Measurements from ENCODE around the gene CLDND2. TPM values are rescaled to one million over a fixed set of nuclear protein-coding genes. Genes with fewer than 3 reads are reported as not detected.

CLDND2 gene
- total RNA-seq, 1 donor from 2014 or later, result not detected

DNA sequence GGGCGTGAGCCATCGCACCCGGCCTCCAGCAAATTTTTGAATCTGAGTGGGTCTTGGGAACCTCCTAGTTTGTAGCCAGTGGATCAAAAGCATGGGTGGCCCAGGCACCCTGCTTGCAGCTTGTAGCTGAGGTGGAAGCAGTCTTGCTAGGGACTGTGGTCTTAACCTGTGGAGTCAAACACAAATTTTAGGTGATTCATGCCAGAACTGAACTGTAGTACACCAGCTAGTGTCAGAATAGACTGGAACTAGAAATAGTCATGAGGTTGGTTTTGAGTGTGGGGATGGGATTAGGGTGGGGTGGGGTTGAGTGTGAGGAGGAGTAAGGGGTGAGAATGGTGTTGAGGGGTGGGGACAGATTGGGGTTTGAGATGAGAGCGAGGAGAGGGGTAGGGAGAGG is 13.2 kb upstream of the CLDND2 start:
- no peak for DNase-seq (ENCODE audit: low read depth)

GRCh38 chr19:51380379-51380778 is 11.6 kb upstream of the CLDND2 start:
- DNase-seq (ENCODE audit: low read depth), result no peak

GRCh38 chr19:51377422-51377821 is 8.6 kb upstream of the CLDND2 start:
- no peak for DNase-seq (ENCODE audit: low read depth)

DNA sequence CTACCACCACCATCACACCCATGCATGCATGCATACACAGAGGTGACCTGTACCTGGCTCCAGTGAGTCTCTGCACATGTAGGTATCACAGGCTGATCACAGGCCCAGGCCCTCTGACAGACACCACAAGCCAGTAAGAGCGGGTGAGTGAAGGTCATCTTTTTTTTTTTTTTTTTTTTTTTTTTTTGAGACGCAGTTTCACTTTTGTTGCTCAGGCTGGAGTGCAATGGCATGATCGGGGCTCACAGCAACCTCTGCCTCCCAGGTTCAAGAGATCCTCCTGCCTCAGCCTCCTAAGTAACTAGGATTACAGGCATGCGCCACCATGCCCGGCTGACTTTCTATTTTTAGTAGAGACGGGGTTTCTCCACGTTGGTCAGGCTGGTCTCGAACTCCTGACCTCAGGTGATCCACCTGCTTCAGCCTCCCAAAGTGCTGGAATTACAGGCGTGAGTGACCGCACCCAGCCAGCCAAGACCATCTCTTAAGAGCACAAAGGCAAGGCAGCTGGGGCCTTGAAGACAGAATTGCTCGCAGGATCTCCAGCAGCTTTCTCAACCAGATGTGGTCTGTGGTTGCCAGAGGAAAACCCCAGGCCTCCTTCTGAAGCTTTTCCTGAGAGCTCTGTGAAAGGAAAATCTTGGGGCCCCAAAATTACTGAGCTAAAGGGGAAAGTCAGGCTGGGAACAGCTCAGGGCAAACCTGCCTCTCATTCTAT is 6.9 kb upstream of the CLDND2 start:
- DNase-seq (ENCODE audit: low read depth), result no peak

GRCh38 chr19:51372649-51373504 is 4.1 kb upstream of the CLDND2 start, which contains the start of gene NKG7:
Gene NKG7, minus strand, starts transcription at chr19:51372654. Its CDS starts 119 bp downstream, at chr19:51372535.
- no peak for DNase-seq (ENCODE audit: low read depth)

DNA sequence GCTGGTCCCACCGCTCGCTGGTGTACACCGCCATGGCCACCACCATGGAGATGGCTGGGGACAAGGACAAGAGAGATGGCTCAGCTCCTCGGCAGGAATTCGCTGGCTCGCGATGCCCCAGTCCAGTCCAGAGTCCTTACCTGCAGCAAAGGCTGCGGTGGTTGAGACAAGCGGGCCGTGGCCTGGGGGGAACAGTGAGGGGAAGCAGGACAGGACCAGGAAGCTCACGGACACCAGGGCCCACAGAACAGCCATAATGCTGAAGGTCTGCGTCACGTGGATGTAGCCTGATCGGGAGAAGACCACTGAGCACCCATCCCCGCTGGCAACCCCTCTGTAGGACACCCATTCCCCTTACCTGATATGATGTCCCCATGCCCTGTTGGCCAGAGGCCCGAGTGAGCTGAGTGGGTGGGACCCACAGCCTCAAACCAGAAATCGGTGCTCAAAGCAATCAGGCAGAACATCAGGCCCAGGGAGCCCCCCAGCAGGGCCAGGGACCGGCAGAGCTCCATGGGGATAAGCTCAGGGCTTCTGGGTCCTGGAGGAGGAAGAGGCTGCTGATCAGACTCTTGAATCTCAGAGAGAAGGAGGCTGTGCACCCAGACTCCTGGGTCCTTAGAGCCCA is 3.3 kb upstream of the CLDND2 start:
- no peak for DNase-seq (ENCODE audit: low read depth)

- DNase-seq (ENCODE audit: low read depth), result no peak
Measured at GRCh38 chr19:51371186-51371690, 2.4 kb upstream of the CLDND2 start.

DNA sequence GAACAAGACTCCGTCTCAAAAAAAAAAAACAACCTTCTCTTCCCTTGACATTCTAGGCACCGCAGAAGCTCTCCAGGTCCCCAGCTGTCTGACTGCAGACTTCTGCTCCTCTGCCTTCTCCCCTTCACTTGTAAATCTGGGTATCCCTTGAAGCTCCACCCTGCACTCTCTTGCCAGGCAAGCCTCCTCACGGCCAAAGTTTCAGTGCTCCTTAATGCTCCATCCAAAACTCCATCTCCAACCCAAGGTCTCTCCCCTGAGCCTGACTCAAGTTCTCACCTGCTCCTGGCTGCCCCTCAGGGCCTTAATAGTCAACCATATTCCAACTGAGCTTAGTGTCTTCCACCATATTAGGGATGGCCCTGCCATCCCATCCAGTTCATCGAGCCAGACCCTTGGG is 1.4 kb upstream of the CLDND2 start:
- no peak for DNase-seq (ENCODE audit: low read depth)

DNA sequence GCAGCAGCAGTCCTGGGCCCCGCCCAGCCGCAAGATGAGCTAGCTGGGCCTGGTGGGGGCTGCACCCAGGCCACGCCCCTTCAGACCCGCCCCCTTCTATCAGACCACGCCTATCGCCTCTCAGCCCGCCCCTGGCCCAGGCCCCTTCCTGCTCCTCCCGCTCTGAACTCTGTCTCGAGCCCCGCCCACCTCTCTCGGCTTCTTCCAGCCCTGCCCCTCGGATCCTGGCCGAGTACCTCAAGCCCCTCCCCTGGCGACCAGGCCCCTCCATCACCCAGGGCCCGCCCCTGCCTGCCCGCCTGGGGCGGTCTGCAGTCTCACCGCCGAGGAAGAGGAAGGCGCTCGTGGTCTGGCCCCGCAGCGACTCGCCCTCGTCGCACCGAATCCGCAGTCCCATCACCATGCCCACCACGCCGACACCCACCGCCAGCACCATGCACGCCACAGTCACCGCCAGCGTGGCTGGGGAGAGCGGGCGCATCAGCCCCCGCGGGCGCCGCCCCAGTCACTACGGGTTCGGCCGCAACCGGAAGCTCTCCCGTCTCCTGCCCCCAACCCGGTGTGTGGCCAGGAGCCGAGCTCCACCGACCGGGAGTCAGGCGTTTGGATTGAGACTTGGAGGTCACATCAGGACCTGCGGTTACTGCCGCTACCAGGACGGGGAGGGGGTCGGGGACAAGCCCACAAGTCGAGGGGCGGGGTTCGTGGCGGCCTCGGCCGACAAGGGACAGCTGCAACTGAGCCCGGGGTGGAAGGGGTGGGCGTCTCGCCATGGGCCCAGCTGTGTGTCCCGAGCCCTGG is 1.0 kb downstream of the CLDND2 start:
- peak; percentile 88 for DNase-seq (ENCODE audit: low read depth)

- no peak for DNase-seq (ENCODE audit: low read depth)
Measured at GRCh38 chr19:51367255-51367564, 1.6 kb downstream of the CLDND2 start.

DNA sequence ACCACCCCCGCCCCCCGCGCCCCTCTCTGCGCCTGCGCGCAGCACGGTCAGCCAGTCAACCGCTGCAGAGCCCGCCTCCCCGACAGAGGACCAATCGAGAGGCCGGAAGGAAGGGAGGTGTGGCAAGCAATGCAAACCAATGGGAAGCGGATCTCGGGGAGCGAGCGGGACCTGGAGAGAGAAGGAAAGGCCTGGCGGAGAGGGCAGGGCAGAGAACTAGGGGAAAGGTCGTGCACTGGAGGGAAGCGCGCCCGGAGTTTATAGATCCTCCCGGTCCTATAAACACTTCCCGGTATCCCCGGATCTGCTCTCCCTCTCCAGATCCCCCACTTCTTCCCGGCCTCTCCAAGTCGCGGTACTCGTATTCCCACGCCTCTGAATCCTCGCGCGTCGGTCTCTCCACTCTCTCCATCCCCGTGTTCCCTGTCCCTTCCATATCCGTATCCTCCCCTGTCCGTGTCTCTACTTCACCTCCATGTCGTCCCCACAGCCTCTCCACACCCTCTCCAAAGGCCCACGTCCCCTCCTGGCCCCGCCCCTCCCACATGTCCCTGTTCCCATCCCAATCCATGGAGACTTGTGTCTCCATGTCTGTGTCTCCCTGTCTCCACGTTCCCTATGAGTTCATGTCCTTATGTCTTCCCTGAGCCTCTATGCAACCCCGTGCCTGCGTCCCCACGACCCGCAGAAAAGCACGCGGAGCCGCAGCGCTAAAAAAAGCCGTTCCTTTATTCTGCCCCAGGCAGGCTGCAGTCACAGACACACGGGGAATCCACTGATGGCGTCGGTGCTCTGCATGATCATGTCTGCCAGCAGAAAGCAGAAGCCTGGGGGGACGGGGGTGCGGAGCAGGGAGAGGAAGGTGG is 2.2 kb downstream of the CLDND2 start:
- peak; percentile 95 for DNase-seq (ENCODE audit: low read depth)

- no peak for DNase-seq (ENCODE audit: low read depth)
Measured at GRCh38 chr19:51365965-51366388, 2.8 kb downstream of the CLDND2 start, which contains the start of gene ETFB. Gene ETFB, minus strand, starts transcription at chr19:51366388. Its CDS starts 62 bp downstream, at chr19:51366326.

DNA sequence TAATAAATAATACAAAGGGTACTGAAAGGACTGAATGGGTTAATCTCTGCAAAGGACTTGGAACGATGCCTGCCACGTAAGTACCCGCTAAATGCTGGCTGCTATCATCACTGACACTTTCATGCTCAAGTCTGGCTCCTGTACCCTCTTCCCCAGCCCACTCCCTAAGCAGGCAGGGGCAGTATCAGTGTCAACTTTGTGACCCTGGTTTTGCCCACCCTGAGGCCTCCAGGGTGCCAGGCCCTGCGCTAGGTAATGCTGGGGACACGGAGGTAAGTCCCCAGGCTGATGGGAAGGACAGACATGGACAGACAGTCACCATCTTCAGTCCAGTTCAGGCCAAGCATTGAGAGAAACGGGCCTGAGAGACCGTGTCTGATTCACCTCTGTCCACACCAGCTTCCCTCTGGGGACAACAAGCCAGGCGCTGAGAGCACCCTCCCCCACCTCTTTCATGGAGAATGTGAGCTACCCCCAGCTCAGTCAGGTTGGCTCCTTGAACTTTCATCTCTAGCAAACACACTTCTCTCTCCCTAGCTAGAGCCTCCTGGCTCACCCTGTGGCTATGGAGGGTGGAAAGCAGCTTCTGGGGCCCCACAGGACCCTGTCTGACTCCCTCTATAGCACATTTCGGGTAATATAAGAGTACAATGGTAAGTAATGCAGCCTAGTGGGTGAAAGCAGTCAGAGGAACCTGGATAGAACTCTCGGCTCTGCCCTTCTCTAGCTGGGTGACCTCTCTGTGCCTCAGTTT is 3.4 kb downstream of the CLDND2 start:
- peak; percentile 45 for DNase-seq (ENCODE audit: low read depth)

DNA sequence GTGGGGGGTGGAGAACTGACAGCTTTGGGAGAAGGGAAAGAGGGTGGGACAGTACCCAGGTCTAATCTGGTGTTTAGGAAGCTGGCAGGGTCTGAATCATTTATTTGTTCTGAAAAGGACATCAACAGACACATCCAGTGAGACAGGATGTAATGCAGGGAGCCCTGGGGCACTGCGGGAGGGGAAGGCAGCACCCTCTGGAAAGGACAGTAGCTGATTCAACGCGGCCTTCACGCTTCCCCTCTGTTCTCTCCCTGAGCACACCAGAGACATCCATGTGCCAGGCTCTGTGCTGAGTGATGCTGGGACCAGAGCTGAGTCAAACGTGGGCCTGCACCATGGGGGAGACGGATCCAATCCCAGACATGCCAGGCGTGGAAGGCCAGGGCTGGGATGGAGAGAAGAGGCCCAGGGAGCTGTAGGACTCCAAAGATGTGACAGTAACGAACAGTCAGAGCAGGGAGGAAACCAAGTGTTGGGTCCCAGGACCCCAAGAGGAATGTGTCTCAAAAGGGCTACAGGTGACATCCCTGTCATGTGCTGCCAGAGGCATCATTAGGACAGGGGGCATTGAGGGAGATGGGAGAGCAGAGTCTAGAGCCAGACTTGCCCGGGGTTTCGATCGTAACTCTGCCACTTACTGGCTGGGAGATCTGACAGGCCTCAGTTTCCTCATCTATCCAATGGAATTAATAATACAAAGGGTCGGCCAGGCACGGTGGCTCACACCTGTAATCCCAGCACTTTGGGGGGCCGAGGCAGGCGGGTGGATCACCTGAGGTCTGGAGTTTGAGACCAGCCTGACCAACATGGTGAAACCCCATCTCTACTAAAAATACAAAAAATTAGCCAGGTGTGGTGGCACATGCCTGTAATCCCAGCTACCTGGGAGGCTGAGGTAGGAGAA is 4.3 kb downstream of the CLDND2 start:
- DNase-seq (ENCODE audit: low read depth), result no peak

DNA sequence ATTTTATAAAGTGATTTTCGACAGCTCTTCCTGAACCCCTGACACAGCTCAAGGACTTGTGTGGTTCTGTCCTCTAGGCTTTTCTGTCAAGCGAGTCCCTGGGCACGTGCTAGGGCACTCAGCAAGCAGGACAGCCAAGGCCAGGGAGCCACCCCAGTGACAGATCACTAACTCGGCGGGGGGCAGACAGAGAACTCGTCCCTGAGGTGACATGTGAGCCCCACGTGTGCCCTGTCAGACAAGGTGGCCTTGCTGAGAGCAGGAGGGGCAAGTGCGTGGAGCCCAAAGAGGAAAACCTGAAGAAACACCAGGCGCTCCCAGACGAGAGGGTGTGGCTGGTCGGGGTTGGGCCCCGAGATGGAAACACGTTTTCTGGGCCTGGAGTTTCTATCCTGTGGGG is 7.6 kb downstream of the CLDND2 start:
- DNase-seq (ENCODE audit: low read depth), result no peak

- peak; percentile 43 for DNase-seq (ENCODE audit: low read depth)
Measured at GRCh38 chr19:51359294-51359693, 9.5 kb downstream of the CLDND2 start.

- DNase-seq (ENCODE audit: low read depth), result no peak
Measured at GRCh38 chr19:51357952-51358351, 10.9 kb downstream of the CLDND2 start.

- no peak for DNase-seq (ENCODE audit: low read depth)
Measured at GRCh38 chr19:51356159-51356801, 12.5 kb downstream of the CLDND2 start.

All from renal cortical epithelial cell (primary cell).